SK-N-SH treated with all-trans-retinoic acid at 6 μM for 48 hours (cell line): ENCODE data around the gene DLL4.

Experiments used
- BACH2 ChIP-seq: fragments of 250-450 bp; sonication (Bioruptor Pico); IDR thresholded peaks from 2 replicates; pipeline ENCODE4 v1.9.0; 2021; ENCODE audit warnings: mild to moderate bottlenecking, borderline replicate concordance
- ESRRG ChIP-seq: fragments of 250-450 bp; sonication (Bioruptor Pico); IDR thresholded peaks from 2 replicates; pipeline ENCODE4 v1.6.1; 2021; ENCODE audit warnings: mild to moderate bottlenecking
- GLIS3 ChIP-seq: fragments of 250-450 bp; sonication (Bioruptor Pico); IDR thresholded peaks from 2 replicates; pipeline ENCODE4 v1.5.0; 2020; ENCODE audit warnings: mild to moderate bottlenecking, moderate library complexity
- OSR1 ChIP-seq: fragments of 250-450 bp; sonication (Bioruptor Pico); IDR thresholded peaks from 2 replicates; pipeline ENCODE4 v1.8.0; 2022; ENCODE audit warnings: moderate library complexity, mild to moderate bottlenecking, inconsistent platforms
- PATZ1 ChIP-seq: fragments of 250-450 bp; sonication (Bioruptor Pico); IDR thresholded peaks from 2 replicates; pipeline ENCODE4 v1.8.0; 2020; ENCODE audit warnings: mild to moderate bottlenecking, moderate library complexity, borderline replicate concordance
- RARB ChIP-seq: fragments of 250-450 bp; sonication (Bioruptor Pico); IDR thresholded peaks from 2 replicates; pipeline ENCODE4 v1.8.0; 2021; ENCODE audit warnings: mild to moderate bottlenecking, moderate library complexity
- TCF4 ChIP-seq: fragments of 250-450 bp; sonication (Bioruptor Pico); IDR thresholded peaks from 2 replicates; pipeline ENCODE4 v1.8.0; 2021; ENCODE audit warnings: mild to moderate bottlenecking, moderate library complexity, borderline replicate concordance
- TOX ChIP-seq: fragments of 250-450 bp; sonication (Bioruptor Pico); IDR thresholded peaks from 2 replicates; pipeline ENCODE4 v1.8.0; 2021; ENCODE audit warnings: mild to moderate bottlenecking, moderate library complexity, borderline replicate concordance
- ZC3H10 ChIP-seq: fragments of 250-450 bp; sonication (Bioruptor Pico); IDR thresholded peaks from 2 replicates; pipeline ENCODE4 v1.5.1; 2021; ENCODE audit warnings: mild to moderate bottlenecking, moderate library complexity
- ZFP3 ChIP-seq: fragments of 250-450 bp; sonication (Bioruptor Pico); IDR thresholded peaks from 2 replicates; pipeline ENCODE4 v1.5.0; 2020; ENCODE audit warnings: mild to moderate bottlenecking, moderate library complexity
- ZNF70 ChIP-seq: fragments of 450-650 bp; formaldehyde crosslinking; IDR thresholded peaks from 2 replicates; pipeline ENCODE4 v1.5.0; 2020; ENCODE audit warnings: mild to moderate bottlenecking, moderate library complexity
- ZNF8 ChIP-seq: fragments of 450-650 bp; formaldehyde crosslinking; IDR thresholded peaks from 2 replicates; pipeline ENCODE4 v1.5.0; 2020; ENCODE audit warnings: mild to moderate bottlenecking, moderate library complexity

GRCh38 chr15:40930430-40931299 lies 1.5 kb downstream of the DLL4 start:
- TF ChIP-seq ZFP3 (CRISPR knock-in tag), result no peak
- no peak for TF ChIP-seq ESRRG (CRISPR knock-in tag)
- TF ChIP-seq PATZ1, result no peak
- TF ChIP-seq TOX, result no peak
- TF ChIP-seq ZNF8 (CRISPR knock-in tag), result no peak
- no peak for TF ChIP-seq RARB
- no peak for TF ChIP-seq TCF4 (CRISPR knock-in tag)
- TF ChIP-seq OSR1 (CRISPR knock-in tag), result no peak
- TF ChIP-seq ZNF70 (CRISPR knock-in tag), result no peak
- no peak for TF ChIP-seq ZC3H10 (CRISPR knock-in tag)
- TF ChIP-seq BACH2 (CRISPR knock-in tag), result no peak
- no peak for TF ChIP-seq GLIS3 (CRISPR knock-in tag)
